KOPT-K1 (cell line): ENCODE data around the gene PPP1R15B.

Source experiments
- H3K27ac ChIP-seq: fragments of 200-600 bp; sonication (generic); 2 replicates; pipeline ENCODE4 v1.5.1; 2016; ENCODE audit warnings: antibody characterized with exemption, mild to moderate bottlenecking, low read depth, low read length; ENCODE audit not compliant: poor library complexity, severe bottlenecking
- H3K36me3 ChIP-seq: fragments of 200-600 bp; sonication (generic); 2 replicates; pipeline ENCODE4 v1.5.1; 2017; ENCODE audit warnings: antibody characterized with exemption, mild to moderate bottlenecking, low read length, moderate library complexity; ENCODE audit not compliant: insufficient read depth
- H3K9me3 ChIP-seq: fragments of 200-600 bp; sonication (generic); 2 replicates; pipeline ENCODE4 v1.5.1; 2017; ENCODE audit warnings: antibody characterized with exemption, low read length, mild to moderate bottlenecking; ENCODE audit not compliant: insufficient read depth, poor library complexity, severe bottlenecking

The PPP1R15B gene

DNA sequence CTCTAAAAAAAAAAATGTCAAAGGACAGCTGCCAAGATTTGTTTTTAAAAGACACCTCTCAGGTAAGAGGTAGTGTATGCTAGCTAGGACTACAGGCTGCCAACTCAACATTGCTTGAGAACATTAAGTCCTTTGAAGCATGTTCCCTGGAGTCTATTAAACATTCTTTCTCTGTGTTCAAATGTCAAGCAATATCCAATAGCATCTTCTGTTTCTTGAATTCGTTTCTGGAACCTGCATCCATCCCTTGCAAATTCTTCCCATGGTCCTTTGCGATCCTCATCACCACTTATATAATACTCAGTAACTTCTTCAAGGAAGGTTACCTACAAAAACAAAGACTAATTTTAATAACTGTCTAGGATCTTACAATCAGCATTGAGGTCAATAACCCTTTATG lies 5.6 kb downstream of the PPP1R15B start:
- H3K9me3 ChIP-seq: no peaks in the 10 kb centered on the region
- peaks cover 96% of the 10 kb centered on the region for H3K36me3 ChIP-seq
- no peak overlapping the region for H3K27ac ChIP-seq

DNA sequence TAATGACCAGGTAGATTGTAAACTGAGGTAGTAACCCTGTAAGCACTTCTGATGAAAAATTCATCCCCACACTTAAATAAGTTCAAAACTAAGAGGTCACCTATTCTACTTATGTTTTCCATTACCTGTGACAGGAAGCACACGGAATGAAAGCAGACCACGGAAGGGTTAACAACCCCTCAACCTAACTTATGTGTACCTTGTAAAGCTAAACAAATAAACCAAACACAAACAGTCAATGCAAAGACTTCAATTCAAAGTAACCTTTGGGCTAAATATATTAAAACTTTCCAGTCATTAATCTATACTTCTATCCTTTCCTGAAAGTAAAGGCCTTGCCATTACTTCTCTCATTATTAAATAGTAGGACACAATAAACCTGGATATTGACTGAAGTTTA lies 7.0 kb downstream of the PPP1R15B start:
- H3K36me3 ChIP-seq: peaks cover 100% of the 10 kb centered on the region
- H3K27ac ChIP-seq: no peak overlapping the region
- H3K9me3 ChIP-seq: no peaks in the 10 kb centered on the region

- Histone ChIP-seq H3K9me3 (no peaks in the 10 kb centered on the region), H3K36me3 (peaks cover 100% of the 10 kb centered on the region), H3K27ac (no peak overlapping the region)
These were observed 9.2 kb downstream of the PPP1R15B start for GRCh38 chr1:204402391-204402790.

- H3K9me3 ChIP-seq: no peaks in the 10 kb centered on the region
- H3K36me3 ChIP-seq: peaks cover 99% of the 10 kb centered on the region
- no peak overlapping the region for H3K27ac ChIP-seq
These were observed 9.9 kb downstream of the PPP1R15B start for GRCh38 chr1:204401730-204402129.

- no peaks in the 10 kb centered on the region for H3K9me3 ChIP-seq
- H3K36me3 ChIP-seq: peaks cover 98% of the 10 kb centered on the region
- no peak overlapping the region for H3K27ac ChIP-seq
These were observed 10.6 kb downstream of the PPP1R15B start for GRCh38 chr1:204400882-204401510.

DNA sequence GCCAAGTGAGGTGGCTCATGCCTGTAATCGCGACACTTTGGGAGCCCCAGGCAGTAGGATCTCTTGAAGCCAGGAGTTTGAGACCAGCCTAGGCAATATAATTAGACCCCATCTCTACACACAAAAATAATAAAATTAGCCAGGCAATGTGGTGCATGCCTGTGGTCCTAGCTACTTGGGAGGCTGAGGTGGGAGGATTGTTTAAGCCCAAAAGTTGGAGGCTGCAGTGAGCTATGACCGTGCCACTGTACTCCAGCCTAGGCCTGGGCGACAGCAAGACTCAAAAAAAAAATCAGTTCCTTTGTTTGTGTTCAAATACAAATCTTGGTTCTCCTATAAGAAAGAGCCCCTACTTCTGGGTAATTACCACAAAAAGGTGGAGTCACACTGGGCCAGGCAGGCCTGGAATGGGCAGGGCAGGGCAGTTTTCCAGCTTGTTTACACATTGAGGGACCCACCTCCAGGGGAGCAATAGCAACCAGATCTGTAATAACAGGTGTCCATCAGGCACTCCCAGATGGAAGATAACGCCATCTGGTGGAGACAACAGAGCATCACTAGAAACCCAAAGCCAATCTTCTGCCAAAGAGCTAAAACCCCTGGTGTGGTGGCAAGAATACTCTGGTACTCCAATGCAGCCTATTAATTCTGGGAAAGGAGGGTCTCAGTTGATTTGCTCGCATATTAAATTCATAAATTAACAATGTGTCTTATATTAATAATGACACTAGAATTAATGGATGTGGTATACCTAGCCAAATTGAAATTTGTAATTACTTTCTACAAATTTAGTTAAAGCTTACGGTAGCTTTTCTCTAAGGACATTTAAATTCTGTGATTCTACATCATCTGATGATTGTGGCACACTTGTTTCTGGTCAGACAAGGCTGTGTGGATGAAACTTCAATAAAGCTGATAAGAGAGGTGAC lies 13.2 kb downstream of the PPP1R15B start:
- Histone ChIP-seq H3K9me3 (no peaks in the 10 kb centered on the region), H3K27ac (no peak overlapping the region), H3K36me3 (peaks cover 75% of the 10 kb centered on the region)

DNA sequence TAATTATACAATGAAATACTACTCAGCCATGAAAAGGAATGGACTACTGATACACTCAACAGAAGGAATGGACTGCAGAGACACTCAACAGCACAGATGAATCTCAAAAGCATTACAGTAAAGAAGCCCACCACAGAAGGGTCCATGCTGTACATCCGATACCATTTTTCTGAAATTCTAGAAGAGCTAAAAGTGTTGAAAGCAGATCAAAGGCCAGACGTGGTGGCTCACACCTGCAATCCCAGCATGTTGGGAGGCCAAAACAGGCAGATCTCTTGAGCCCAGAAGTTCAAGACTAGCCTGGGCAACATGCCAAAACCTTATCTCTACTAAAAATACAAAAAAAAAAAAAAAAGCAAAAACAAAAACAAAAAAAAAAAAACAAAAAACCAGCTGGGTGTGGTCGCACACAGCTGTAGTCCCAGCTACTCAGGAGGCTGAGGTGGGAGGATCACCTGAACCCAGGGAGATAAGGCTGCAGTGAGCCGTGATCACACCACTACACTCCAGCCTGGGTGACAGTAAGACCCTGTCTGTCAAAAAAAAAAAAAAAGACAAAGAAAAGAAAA lies 15.5 kb downstream of the PPP1R15B start:
- Histone ChIP-seq H3K36me3 (peaks cover 51% of the 10 kb centered on the region), H3K9me3 (no peaks in the 10 kb centered on the region), H3K27ac (no peak overlapping the region)

- H3K27ac ChIP-seq: no peak overlapping the region
- H3K9me3 ChIP-seq: no peaks in the 10 kb centered on the region
- 0 out of 2 replicates have a peak, but pooled peaks cover 8% of the 10 kb centered on the region for H3K36me3 ChIP-seq
These were observed 20.0 kb downstream of the PPP1R15B start for GRCh38 chr1:204391629-204392028.

DNA sequence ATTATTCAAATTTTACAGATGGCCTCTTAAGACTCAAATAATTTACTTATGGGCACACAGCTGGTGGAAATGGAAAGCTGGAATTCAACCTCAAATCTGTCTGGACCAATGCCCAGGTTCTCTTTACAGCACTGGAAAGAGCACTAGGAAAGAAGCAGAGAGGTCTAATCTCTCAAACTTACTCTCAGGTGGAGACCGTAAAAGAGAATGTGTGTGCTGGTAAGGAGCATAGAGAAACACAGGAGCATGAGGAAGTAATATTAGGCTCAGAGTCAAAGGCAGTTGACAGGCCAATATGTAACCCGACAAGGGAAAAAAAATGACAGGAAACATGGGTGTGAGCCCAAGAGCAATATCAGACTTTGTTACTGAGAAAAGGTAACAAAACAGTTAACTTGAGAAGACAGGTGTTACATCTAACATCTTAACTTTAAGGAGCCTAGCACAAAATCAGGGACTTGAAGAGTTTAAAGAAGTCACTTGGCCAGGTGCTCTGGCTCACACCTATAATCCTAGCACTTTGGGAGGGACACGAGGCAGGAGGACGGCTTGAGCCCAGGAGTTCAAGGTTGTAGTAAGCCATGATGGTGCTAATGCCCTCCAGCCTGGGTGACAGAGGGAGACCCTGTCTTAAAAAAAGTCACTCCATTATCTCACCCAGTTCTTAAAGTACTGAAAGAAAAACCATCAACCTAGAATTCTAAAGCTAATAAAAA lies 20.7 kb downstream of the PPP1R15B start:
- 0 out of 2 replicates have a peak, but pooled peaks cover 2% of the 10 kb centered on the region for H3K36me3 ChIP-seq
- H3K9me3 ChIP-seq: no peaks in the 10 kb centered on the region
- no peak overlapping the region for H3K27ac ChIP-seq

DNA sequence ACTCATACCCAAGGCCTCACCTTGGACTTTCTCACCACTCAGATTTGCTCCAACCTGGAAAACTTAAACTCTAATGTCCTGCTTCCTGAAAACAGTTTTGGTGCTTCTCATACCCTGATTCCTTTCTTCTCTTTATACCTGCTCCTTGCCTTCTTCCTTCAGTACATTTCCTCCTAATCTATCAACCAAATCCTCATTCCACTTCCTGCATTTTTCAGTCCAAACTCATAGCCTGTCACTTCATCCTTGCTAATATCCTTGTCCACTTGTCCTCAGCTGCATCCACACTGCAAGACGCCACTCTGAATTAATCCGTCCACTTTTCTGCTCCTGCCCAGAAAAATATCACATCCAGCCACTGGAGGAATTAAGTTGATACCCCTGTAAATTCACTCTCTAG lies 25.9 kb downstream of the PPP1R15B start:
- H3K36me3 ChIP-seq: no peaks in the 10 kb centered on the region
- H3K9me3 ChIP-seq: no peaks in the 10 kb centered on the region
- no peak overlapping the region for H3K27ac ChIP-seq

GRCh38 chr1:204384636-204385352 lies 26.8 kb downstream of the PPP1R15B start:
- H3K9me3 ChIP-seq: no peaks in the 10 kb centered on the region
- H3K36me3 ChIP-seq: no peaks in the 10 kb centered on the region
- H3K27ac ChIP-seq: no peak overlapping the region

DNA sequence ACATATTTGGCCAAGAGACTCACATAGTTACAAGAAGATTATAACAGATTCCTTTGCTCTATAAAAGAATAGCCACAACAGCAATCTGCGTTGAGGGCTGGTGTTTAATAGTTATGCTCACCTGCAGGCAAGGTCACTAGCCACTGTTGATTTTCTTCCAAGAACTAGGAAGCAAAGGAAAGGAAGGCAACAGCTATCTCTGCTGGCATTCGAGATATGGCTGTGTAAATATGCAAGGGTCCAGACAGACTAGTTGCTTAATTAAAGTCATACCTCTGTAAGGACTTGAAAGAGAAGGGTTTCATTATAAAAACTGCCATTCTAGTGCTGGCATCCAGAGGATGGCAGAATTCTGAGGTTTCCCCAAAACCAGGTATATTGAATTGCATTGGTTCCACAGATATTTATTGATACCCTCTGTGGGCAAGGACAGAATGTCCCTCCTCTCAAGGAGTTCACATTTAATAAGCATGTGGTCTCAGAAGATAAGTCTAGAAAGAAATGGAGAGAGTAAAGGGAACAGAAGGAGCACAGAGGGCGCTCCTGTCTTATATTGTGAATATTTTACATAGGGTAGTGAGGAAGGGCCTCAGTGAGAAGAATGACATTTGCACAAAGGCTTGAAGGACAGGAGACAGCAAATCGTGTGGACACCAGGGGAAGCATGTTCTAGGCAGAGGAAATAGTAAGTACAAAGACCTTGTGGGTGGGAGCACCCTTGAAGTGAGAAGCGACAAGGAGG lies 28.3 kb downstream of the PPP1R15B start:
- Histone ChIP-seq H3K36me3 (no peaks in the 10 kb centered on the region), H3K9me3 (no peaks in the 10 kb centered on the region), H3K27ac (no peak overlapping the region)

- Histone ChIP-seq H3K36me3 (no peaks in the 10 kb centered on the region), H3K27ac (peak overlapping the region; percentile 54), H3K9me3 (no peaks in the 10 kb centered on the region)
These were observed 28.9 kb downstream of the PPP1R15B start for GRCh38 chr1:204382714-204383083.

DNA sequence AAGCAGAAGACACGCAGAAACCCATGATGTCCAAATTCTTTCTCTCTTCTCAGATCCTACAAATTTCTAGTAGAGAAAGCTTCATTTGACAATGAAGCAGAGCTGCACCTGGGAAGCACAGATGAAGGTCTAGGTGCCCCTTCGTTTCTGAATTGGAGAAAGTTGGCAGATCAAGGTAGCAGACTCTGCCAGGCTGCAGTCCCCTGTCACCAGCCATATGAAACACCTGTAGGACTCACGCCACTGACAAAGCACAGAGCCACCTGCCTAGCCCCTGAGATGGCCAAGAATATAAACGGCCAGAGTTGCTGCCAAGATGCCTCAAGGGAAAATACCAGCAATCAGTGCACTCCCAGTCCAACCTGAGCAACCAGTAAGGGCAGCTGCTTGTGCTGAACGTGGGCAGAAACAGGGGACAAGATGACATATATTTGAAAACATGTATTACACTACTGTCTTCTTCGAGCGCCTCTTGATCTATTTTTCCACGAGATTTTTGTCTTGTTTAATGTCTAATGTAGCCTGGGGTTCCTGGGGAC lies 31.3 kb downstream of the PPP1R15B start:
- H3K27ac ChIP-seq: no peak overlapping the region
- no peaks in the 10 kb centered on the region for H3K9me3 ChIP-seq
- no peaks in the 10 kb centered on the region for H3K36me3 ChIP-seq
